ENCODE results near the gene C5AR2.
"Not testable (repeated sequence)": the region's sequence is repeated elsewhere in the genome, so short reads cannot be mapped to it uniquely, and the experiment has no call there.

Gene C5AR2

DNA sequence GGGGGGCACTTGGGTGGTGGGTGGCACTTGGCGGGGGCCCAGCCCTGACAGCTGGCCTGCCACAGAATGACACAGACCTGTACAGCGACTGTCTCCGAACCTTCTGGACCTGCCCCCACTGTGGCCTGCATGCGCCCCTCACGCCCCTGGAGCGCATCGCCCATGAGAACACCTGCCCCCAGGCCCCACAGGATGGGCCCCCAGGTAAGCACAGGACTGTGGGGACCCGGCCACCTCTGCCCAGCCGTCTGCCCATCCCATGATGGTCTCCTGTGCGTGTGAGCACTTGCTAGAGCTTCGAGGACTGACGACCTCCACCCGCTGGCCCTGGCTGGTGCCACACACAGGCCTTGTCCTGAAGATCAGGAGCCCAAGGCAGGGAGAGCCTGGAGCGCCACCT lies 49.1 kb downstream of the C5AR2 start:
- TF ChIP-seq, protein P1, sequence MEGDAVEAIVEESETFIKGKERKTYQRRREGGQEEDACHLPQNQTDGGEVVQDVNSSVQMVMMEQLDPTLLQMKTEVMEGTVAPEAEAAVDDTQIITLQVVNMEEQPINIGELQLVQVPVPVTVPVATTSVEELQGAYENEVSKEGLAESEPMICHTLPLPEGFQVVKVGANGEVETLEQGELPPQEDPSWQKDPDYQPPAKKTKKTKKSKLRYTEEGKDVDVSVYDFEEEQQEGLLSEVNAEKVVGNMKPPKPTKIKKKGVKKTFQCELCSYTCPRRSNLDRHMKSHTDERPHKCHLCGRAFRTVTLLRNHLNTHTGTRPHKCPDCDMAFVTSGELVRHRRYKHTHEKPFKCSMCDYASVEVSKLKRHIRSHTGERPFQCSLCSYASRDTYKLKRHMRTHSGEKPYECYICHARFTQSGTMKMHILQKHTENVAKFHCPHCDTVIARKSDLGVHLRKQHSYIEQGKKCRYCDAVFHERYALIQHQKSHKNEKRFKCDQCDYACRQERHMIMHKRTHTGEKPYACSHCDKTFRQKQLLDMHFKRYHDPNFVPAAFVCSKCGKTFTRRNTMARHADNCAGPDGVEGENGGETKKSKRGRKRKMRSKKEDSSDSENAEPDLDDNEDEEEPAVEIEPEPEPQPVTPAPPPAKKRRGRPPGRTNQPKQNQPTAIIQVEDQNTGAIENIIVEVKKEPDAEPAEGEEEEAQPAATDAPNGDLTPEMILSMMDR (IDR thresholded peaks at IDR 0.05; ENCODE audit: control extremely low read depth, extremely low read depth, low read depth, missing control alignments), result no peak
- POLR2A ChIA-PET, result no interaction called here
- no peak for DNase-seq (ENCODE audit: extremely low spot score)
- CTCF ChIA-PET, result interaction anchor here (2.0 to 2.1 kb wide), 2 partner anchors 10 to 32 kb away, joined by 8 to 19 read pairs; partner anchors contain the start of gene DHX34

DNA sequence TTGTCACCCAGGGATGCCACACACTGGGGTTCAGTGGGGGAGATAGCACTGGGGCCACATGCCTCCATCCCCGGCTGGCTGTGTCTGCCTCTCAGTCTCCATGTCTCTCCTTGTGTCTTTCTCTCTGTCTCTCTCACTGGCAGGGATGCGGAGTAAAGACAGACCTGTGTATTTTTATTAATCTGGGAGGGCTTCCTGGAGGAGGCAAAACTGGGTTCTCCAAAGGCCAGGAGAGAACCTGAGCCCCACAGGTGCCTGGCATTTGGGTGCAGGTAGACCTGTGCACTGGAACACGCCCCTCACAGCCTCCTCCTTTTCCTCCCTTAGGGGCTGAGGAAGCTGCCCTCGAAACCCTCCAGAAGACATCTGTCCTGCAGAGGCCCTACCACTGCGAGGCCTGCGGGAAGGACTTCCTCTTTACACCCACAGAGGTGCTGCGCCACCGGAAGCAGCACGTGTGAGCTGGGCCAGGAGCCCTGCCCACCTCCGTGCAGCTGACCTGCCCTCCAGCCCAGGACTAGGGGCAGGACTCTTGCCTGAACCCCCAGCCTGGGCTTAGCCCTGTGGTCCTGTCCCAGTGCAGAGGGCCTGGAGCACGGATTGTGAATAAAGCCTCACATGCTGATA lies 49.8 kb downstream of the C5AR2 start:
- ChIA-PET POLR2A (no interaction called here), CTCF (interaction anchor here (0.8 to 2.1 kb wide), 3 partner anchors 9 to 46 kb away, joined by 3 to 19 read pairs (median 8); partner anchors contain the start of gene DHX34)
- DNase-seq (ENCODE audit: extremely low spot score), result peak; percentile 46
- TF ChIP-seq, protein P1 (IDR thresholded peaks at IDR 0.05; ENCODE audit: control extremely low read depth, extremely low read depth, low read depth, missing control alignments), result no peak

DNA sequence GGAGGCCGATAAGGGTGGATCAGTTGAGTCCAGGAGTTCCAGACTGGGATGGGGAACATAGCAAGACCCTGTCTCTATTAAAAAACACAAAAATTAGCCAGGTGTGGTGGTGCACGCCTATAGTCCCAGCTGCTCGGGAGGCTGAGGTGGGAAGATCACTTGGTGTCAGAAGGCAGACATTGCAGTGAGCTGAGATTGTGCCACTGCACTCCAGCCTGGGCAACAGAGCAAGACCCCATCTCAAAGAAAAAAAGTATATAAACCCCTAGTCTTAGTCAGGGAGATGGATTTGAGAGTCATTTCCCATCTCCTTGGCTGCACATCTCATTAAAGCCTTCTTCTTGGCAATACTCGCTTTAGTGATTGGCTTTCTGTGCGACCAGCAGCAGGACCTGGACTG lies 51.9 kb downstream of the C5AR2 start:
- CTCF ChIA-PET, result interaction anchor here (1.1 to 1.3 kb wide), 2 partner anchors 35 to 99 kb away, joined by 3 to 5 read pairs; partner anchors contain the start of gene DHX34
- POLR2A ChIA-PET; DNase-seq (ENCODE audit: extremely low spot score): not testable (repeated sequence)

DNA sequence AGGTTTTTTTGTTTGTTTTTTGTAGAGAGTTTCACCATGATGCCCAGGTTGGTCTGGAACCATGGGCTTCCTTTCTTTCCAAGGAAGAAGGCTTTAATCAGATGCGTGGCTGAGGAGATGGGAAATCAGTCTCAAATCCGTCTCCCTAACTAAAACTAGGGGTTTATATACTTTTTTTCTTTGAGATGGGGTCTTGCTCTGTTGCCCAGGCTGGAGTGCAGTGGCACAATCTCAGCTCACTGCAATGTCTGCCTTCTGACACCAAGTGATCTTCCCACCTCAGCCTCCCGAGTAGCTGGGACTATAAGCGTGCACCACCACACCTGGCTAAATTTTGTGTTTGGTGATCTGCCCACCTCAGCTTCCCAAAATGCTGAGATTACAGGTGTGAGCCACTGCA lies 52.6 kb downstream of the C5AR2 start:
- DNase-seq (ENCODE audit: extremely low spot score); POLR2A ChIA-PET: not testable (repeated sequence)
- CTCF ChIA-PET, result interaction anchor here (0.9 to 1.3 kb wide), 2 partner anchors 100 kb away, joined by 3 read pairs; no protein-coding TSS in a partner anchor

DNA sequence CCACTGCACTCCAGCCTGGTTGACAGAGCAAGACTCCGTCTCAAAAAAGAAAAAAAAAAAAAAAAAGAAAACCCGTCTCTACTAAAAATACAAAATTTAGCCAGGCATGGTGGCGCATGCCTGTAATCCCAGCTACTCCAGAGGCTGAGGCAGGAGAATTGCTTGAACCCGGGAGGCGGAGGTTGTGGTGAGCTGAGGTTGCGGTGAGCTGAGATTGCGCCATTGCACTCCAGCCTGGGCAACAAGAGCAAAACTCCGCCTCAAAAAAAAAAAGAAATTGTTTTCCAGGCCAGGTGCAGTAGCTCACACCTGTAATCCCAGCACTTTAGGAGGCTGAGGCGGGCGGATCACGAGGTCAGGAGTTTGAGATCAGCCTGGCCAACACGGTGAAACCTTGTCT lies 54.6 kb downstream of the C5AR2 start:
- ChIA-PET CTCF (interaction anchor here (0.6 kb wide), 1 partner anchor 9 kb away, joined by 3 read pairs; no protein-coding TSS in a partner anchor), POLR2A (interaction anchor here (0.6 kb wide), 1 partner anchor 1546 kb away, joined by 3 read pairs; no protein-coding TSS in a partner anchor)
- not testable (repeated sequence) for DNase-seq (ENCODE audit: extremely low spot score)

DNA sequence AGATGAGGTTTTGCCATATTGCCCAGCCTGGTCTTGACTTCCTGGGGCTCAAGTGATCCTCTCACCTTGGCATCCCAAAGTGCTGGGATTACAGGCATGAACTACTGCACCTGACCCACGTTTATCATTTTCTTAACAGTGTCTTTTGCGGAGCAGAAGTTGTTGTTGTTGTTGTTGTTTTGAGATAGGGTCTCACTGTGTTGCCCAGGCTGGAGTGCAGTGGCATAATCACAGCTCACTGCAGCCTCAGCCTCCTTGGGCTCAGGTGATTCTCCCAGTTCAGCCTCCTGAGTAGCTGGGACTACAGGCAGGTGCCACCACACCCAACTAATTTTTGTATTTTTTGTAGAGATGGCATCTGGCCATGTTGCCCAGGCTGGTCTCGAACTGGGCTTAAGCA lies 55.6 kb downstream of the C5AR2 start:
- CTCF ChIA-PET; DNase-seq (ENCODE audit: extremely low spot score); POLR2A ChIA-PET: not testable (repeated sequence)

DNA sequence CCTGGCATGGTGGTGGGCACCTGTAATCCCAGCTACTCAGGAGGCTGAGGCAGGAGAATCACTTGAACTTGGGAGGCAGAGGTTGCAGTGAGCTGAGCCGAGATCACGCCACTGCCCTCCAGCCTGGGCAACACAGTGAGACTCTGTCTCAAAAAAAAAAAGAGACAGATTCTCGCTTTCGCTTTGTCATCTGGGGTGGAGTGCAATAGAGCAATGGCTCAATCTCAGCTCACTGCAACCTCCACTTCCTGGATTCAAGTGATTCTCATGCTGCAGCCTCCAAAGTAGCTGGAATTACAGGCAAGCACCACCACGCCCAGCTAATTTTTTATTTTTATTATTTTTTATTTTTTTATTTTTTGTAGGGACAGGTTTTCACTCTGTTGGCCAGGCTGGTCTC lies 56.7 kb downstream of the C5AR2 start:
- CTCF ChIA-PET, result interaction anchor here (0.9 to 5.0 kb wide), 4 partner anchors 11 to 94 kb away, joined by 4 to 86 read pairs (median 5); partner anchors contain the start of gene DHX34
- POLR2A ChIA-PET; DNase-seq (ENCODE audit: extremely low spot score): not testable (repeated sequence)

DNA sequence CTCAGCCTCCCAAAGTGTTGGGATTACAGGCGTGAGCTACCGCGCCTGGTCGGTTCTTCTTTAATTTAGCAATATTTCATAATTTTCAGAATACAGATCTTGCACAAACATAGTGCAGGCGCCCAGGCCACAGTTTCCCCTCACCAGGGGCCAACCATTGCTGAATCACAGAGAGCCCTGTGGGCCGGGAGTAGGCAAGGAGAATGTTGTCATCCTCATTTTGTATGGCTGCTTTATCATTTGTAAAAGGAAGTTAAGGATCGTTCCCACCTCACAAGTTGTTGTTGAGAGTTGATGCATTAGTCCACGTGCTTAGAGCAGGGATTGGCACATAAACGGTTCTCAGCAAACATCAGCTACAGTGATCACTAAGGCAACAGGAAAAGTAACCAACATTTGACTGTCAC lies 57.2 kb downstream of the C5AR2 start:
- CTCF ChIA-PET, result interaction anchor here (0.9 to 5.0 kb wide), 4 partner anchors 11 to 94 kb away, joined by 4 to 86 read pairs (median 5); partner anchors contain the start of gene DHX34
- no peak for DNase-seq (ENCODE audit: extremely low spot score)
- POLR2A ChIA-PET, result no interaction called here

More for the DNA sequence above, 57.2 kb downstream of the C5AR2 start:
- TF ChIP-seq, protein P1 (IDR thresholded peaks at IDR 0.05; ENCODE audit: control extremely low read depth, extremely low read depth, low read depth, missing control alignments), result no peak

Data from GM10248 (cell line).